ENCODE results near the gene CACNA1C.

CACNA1C gene

DNA sequence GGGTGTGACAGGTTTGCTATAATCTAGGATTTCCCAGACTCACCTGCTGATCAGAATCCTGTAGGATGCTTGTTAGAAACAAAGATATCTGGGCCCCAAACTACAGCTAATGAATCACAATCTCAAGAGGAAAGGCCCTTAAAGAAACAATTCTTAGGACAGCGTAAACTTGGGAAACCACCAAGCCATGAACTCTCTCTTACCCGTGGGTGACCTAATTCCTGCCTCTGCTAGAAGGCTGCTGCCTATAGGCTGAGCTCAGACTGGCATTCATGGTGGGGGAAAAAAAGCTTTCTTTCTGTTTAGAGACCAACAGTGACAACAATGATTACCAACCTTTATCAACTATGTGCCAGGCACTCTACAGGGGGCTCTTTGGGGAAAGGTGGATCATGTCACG, 528.0 kb downstream of the CACNA1C start:
- no peak for DNase-seq

DNA sequence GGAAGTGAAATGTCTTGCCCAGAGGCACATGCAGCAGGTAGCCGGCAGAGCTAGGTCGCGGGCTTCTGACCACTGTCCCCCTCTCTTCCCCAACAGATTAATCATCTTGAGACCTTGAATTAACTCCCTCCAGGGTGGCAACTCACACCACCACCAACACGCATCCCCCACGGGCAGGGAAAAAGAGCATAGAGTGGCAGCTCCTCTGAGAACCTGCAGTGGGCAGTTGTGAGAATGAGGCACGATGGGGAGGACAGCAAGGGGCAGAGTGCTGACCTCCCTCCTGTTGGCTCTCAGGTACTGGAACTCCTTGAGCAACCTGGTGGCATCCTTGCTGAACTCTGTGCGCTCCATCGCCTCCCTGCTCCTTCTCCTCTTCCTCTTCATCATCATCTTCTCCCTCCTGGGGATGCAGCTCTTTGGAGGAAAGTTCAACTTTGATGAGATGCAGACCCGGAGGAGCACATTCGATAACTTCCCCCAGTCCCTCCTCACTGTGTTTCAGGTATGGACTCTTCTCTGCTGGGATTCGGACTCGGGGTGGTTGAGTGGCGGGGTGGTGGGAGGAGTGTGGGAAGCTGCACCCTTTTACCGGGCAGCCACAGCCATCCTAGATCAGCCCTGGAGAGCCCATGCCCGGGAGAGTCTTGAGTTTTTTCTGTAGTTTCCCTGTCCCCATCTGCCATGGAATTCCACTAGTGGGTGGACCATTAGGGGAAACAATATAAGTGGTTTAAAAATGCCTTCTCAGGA, 528.7 kb downstream of the CACNA1C start:
- no peak for DNase-seq

DNA sequence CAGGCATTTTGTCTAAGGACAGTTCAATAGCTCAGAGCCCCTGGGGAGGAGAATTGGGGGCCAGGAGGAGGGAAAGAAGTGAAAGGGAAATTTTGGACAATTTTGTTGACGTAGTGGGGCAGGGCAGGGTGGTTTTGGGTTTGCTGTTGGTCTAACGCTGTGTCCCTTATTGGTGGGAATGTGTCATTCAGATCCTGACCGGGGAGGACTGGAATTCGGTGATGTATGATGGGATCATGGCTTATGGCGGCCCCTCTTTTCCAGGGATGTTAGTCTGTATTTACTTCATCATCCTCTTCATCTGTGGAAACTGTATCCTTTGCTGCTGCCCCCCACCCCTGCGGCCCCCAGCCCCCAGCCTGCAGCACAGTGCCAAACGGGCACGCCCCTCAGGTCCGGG, 529.8 kb downstream of the CACNA1C start:
- DNase-seq: no peak

DNA sequence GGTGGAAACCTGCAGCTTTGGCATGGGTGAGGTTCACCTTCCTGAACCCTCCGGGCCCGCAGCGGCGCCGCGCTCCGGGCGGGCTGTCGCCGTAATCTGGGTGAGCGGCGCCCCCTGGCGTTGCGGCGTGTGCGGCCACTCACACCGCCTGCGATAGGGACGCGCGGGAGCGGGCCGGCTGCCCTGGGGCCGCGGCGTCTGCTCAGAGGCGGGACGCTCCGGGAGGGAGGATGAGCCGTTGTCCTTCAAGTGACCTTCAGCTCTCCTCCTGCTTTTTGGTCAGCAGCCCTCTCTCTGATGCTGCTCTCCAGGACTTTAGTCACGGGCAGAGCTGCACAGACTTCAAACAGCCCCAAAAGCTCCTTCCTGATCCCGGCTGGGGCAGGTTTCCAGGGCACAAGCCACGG, 530.3 kb downstream of the CACNA1C start:
- peak; percentile 74 for DNase-seq

DNA sequence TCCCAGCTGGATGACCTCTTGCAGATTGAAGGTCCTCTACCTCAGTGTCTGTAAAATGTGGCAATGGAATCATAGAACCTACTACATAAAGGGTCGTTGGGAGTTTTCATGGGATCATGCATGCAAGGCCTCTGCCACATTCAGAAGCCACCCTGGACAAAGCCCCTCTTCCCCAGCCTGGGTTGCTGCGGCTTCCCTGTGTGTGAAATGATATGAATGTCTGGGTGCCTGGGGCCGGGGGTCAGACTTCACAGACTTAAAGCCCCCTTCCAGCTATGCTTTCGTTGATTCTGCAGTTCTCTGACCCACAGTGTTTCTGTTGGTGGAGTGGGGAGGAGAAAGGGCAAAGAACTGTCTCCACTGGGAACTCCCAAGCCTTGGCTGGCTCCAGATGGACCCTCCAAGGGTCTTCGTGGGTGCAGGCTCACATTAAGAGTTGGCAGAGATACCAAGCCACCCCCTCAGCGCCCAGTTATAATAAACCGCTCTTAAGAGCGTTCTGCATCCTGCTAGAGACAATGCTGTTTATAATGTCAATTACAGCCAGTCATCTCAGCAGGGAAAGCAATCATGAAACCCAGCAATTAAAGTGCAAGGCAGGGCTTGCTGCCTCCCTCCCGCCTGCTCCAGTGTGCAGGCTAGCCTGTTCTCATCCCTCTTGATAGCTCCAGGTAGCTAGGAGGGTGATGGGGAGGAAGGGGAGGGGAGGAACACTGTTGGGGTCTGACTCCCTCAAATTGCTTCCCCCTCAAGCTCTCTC, 531.0 kb downstream of the CACNA1C start:
- no peak for DNase-seq

GRCh38 chr12:2586156-2587038, 533.6 kb downstream of the CACNA1C start:
- DNase-seq: no peak

- DNase-seq: no peak
Measured at GRCh38 chr12:2588345-2588744, 535.6 kb downstream of the CACNA1C start.

DNA sequence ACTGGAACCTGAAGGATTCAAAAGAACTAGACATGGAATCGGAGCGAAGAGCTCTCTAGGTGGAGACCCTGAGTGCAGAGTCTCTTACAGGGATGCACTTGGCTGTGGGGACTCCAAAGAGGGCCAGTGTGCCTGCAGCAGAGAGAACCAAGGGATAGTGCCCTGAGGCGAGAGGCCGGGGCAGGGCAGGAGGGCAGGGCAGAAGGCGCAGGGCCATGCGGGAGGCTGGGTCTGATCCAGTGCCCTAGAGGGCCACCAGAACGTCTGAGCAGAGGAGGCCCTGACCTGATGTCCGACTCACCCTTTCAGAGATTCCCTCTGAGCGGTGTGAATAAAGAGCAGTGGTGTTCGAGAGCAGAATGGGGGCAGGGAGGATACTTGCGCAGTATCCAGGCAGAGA, 536.6 kb downstream of the CACNA1C start:
- no peak for DNase-seq

DNA sequence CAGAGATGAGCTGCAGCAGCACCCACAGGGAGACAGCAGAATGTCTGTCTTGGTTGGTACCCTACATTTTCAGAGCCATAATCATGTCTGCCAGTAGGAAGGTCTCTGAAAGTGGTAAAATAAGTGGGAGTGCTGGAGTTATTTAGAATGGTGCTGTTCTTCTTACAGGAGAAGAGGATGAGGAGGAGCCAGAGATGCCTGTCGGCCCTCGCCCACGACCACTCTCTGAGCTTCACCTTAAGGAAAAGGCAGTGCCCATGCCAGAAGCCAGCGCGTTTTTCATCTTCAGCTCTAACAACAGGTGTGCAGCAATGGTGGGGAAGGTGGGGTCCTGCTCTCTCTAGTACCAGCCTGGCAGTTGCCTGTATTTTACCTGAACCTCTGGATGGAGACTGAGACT, 540.3 kb downstream of the CACNA1C start:
- DNase-seq: no peak

GRCh38 chr12:2596441-2596840, 543.7 kb downstream of the CACNA1C start:
- no peak for DNase-seq

GRCh38 chr12:2605301-2605700, 552.5 kb downstream of the CACNA1C start:
- DNase-seq: no peak

DNA sequence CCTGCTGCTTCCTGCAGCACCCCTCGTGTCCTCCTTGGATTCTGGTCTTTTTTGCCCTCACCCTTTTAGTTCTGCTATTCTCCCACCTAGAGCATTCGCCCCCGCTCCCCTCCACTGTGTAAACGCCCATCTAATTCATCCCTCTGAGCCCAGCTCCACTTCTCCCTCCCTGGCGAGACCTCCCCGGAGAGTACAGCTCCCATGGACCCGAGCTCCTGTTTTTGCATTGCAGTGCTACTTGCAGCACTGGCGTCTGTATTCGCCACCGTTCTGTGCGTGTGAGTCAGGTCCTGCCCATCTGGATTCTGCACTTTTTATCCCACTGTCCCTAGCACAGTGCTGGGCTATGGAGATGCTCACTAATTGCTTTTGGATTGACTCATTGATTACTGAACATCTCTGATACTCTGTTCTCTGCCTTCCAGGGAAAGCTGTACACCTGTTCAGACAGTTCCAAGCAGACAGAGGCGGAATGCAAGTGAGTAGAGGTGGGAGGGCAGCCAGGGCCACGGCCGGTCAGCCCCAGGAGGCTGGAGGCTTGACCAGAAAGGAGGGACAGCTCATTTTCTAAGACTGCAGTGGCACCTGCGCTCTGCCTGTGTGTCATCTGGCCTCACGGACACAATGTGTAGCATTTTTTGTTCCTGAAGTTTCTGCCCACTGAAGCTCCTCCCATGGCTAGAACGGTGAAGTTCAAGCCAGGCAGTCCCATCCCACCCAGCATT, 553.6 kb downstream of the CACNA1C start:
- no peak for DNase-seq

- DNase-seq: no peak
Measured at GRCh38 chr12:2607881-2608607, 555.3 kb downstream of the CACNA1C start.

- no peak for DNase-seq
Measured at GRCh38 chr12:2608608-2608945, 555.8 kb downstream of the CACNA1C start.

GRCh38 chr12:2609020-2609419, 556.2 kb downstream of the CACNA1C start:
- DNase-seq: no peak

DNA sequence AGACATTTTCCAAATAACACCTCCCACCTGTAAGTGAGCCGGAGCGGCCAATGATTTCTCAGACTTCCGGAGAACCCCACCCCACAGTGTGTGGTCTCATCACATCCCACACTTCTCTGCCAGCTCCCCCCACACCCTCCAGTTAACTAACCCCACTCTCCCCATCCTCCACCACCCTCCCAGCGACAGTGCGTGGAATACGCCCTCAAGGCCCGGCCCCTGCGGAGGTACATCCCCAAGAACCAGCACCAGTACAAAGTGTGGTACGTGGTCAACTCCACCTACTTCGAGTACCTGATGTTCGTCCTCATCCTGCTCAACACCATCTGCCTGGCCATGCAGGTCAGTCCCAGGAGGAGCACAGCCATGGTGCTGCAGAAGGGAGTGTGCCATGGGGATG, 557.6 kb downstream of the CACNA1C start:
- DNase-seq: no peak

DNA sequence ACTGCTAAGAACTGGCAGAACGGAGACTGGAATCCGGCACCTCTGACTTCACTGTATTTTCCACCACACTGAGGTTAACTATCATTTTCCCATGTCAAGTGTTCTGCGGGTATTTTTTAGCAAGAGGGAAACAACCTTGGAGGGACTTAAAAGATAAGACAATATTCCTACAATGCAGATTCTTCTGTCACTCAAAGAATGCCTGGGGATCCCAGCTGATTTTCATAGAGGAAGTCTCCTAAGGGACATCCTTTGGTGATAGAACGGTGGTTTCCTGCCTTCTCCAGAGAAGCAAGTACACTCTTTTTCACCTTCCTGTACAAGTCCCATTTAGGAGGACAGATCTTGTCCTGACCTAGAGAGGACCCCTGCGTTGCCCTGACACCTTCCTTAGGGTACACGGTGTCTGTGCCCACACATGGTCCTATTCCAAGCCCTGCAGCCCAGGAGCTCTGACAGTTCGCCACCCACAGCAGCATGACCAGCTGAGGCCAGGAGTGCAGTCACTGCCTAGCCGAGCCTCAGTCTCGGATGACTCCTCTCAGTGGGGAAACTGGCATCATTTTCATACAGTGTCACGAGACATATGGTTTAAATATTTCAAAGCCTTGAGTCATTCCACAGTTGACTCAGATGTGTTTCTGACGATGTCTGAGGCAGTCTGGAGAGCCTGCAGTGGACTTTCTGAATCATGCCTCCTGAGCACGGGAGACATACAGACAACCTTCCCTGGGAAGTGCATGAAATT, 560.7 kb downstream of the CACNA1C start:
- peak; percentile 67 for DNase-seq

- no peak for DNase-seq
Measured at GRCh38 chr12:2614341-2614740, 561.6 kb downstream of the CACNA1C start.

- DNase-seq: no peak
Measured at GRCh38 chr12:2615665-2616402, 563.0 kb downstream of the CACNA1C start.

DNA sequence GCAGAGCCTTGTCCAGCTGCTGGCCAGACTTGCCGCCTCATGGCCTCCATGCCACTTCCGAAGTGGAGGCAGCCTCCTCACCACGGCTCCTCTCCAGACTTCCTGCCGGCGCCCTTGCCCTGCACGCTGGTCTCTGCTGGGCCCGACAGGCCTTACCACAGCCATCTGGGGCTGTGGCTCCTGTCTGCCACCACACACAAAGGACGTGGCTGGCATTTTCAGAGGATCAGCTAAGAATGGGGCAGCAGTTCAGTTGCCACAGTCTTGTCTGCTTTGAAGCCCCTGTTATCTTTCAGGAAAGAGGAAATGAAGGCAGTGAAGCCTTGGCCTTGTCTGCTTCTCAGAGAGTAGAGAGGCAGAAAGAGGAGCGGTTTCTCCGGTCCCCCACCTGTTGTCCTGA, 564.0 kb downstream of the CACNA1C start:
- no peak for DNase-seq

DNA sequence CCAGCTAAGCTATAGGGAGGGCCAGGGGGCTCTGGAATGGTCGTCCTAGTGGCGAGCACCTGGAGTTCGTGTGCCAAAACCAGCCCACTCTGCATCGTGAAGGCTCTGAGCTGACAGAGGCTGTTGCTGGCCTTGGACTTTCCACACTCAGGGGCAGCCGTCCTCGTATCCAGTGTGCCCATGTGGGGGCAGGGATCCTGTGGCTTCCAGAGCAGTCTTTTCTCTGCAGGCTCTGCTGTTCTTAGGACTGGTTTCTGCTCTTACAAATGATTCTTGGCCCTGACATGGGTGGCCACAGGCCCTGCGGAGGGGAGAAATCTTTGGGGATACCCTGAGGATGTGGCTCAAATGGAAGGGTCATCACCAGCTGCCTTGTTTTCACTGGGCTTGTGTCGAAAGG, 564.6 kb downstream of the CACNA1C start:
- no peak for DNase-seq

Data from stimulated activated CD4-positive, alpha-beta T cell treated with anti-CD3 and anti-CD28 coated beads, Interleukin-15, amount 100 ng/mL, for 24 hours (primary cell).